ENCODE data around the gene IWS1. TPM values are rescaled to one million over a fixed set of nuclear protein-coding genes. Genes with fewer than 3 reads are reported as not detected.

Gene IWS1
- total and polyA plus RNA-seq, 2 experiments from 2014 or later = 32.4 to 42.4 TPM

DNA sequence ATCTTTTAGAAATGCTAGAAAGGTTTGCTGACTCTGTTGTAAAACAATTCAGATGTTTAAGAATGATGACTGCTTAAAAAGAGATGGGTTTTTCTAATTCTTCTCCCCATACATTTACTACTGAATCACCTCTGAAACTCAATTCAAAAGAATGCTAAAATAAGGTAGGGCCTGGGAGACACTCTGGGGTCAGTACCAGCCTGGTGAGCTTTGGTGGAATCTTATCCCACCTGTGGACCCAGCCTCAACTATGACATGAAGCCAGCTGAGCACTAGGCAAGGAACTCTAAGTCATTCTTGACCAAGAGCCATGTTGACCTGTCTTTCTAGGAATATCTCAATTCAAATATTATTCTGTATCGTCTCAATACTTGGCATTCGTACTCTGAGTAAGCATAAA lies 44.3 kb downstream of the IWS1 start:
- Histone ChIP-seq H3K27me3 (replicated peaks; ENCODE audit: insufficient read depth) (no peaks in the 10 kb centered on the region), H3K36me3 (ENCODE audit: low read depth) (peaks cover 36% of the 10 kb centered on the region), H3K4me3 (no peak overlapping the region), H3K9ac (no peak overlapping the region), H4K20me1 (ENCODE audit: insufficient read depth) (no peaks in the 10 kb centered on the region), H3K4me1 (ENCODE audit: insufficient read depth) (peaks cover 14% of the 10 kb centered on the region), H3K27ac (no peak overlapping the region), H3K9me3 (ENCODE audit: low read depth) (no peaks in the 10 kb centered on the region), H3K79me2 (ENCODE audit: insufficient read depth) (no peaks in the 10 kb centered on the region), H2AFZ (no peak overlapping the region), H3K9me2 (ENCODE audit: insufficient read depth) (no peaks in the 10 kb centered on the region), H3K4me2 (ENCODE audit: unreplicated experiment) (no peak overlapping the region), H3F3A (ENCODE audit: insufficient read depth) (peaks cover 19% of the 10 kb centered on the region; the same call in 1 of the 2 replicates)
- in situ Hi-C loops (cut with MboI) = no loop called here
- TF ChIP-seq EZH2 (IDR thresholded peaks at IDR 0.05; ENCODE audit: insufficient read depth, poor library complexity, severe bottlenecking) (no peak), EZH2phosphoT487 (IDR thresholded peaks at IDR 0.05; ENCODE audit: insufficient read depth, low read depth) (no peak)
- WGBS, 2 experiments (ENCODE audit: low coverage in 1 of 2, low lambda C conversion rate in 2 of 2, missing lambda C conversion rate in 2 of 2) = 82 to 89% methylated on average over 2 of the region's 2 CpGs
- DNase-seq = no peak

DNA sequence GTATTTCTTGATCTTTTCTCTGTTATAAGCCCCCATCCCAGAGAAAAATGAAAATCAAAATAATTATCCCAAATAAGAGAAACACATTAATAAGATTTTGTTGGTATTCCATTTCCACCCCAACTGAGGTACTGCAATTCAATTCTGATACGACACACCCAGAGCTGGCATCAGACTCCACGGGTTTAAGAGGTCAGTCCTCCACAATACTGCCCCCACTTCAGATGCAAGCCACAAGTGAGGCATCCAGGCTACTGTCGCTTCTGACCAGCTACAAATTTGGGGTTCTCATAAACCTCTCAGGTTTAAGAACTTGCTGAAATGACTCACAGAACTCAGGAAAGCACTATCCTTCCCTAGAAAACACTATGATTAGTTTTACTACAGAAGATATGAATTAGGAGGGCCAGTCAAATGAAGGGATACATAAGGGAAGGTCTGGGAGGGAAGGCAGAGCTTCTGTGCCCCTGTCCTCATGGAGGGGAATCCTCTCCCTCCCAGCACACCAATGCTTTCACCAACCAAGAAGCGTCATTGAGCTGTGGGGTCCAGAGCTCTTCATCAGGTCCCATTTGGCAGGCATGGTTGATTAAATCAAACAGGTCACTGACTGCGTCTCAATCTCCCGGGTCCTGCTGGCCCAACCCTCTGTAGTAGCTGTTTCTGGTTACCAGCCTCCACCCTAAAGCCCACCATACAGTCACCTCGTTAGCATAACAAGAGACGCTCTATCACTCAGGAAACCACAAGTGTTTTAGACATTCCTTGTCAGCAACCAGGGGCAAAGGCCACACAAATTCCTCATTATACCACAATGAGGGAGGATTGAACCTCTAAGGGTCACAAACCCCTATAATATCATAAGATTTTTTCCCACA lies 46.2 kb downstream of the IWS1 start:
- Histone ChIP-seq H3K4me3 (no peak overlapping the region), H2AFZ (no peak overlapping the region), H3K9me3 (ENCODE audit: low read depth) (no peaks in the 10 kb centered on the region), H3F3A (ENCODE audit: insufficient read depth) (0 out of 2 replicates have a peak, but pooled peaks cover 6% of the 10 kb centered on the region), H3K27me3 (replicated peaks; ENCODE audit: insufficient read depth) (no peaks in the 10 kb centered on the region), H3K27ac (no peak overlapping the region), H3K9me2 (ENCODE audit: insufficient read depth) (no peaks in the 10 kb centered on the region), H3K4me1 (ENCODE audit: insufficient read depth) (no peaks in the 10 kb centered on the region), H3K36me3 (ENCODE audit: low read depth) (peaks cover 30% of the 10 kb centered on the region), H3K4me2 (ENCODE audit: unreplicated experiment) (no peak overlapping the region), H3K9ac (no peak overlapping the region), H3K79me2 (ENCODE audit: insufficient read depth) (0 out of 2 replicates have a peak, but pooled peaks cover 2% of the 10 kb centered on the region), H4K20me1 (ENCODE audit: insufficient read depth) (no peaks in the 10 kb centered on the region)
- WGBS, 2 experiments (ENCODE audit: low coverage in 1 of 2, low lambda C conversion rate in 2 of 2, missing lambda C conversion rate in 2 of 2) = 66 to 73% methylated on average over 8 of the region's 8 CpGs
- TF ChIP-seq EZH2phosphoT487 (IDR thresholded peaks at IDR 0.05; ENCODE audit: insufficient read depth, low read depth) = no peak
- TF ChIP-seq EZH2 (IDR thresholded peaks at IDR 0.05; ENCODE audit: insufficient read depth, poor library complexity, severe bottlenecking) = no peak
- DNase-seq = no peak
- in situ Hi-C loops (cut with MboI) = no loop called here

DNA sequence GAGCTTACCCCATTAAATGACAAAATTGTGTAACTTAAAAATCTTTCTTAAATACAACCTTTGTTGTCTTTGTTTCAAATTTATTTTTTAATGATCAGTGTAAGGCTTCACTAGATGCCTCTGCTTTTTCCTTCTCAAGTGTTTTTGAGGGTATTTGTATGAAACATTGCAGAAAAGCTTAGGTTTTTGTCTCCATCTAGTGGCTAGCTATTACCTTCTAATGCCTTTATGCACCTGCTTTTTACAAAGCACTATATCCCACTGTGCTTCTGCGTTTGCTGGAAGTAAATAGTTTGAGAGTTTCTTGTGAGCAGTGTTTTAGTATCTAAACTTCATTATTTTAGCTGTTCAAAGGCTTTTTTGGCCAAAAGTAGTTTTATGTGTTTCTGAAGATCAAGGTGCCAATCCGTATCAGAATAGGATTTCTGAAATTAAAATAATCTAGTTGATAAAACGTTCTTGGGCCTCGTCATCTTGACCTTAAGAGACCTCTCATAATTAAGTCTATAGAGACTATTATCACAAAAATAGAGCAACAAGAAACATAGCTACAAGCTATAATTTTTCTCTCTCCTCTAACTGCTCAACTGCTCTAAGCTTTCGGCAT lies 47.0 kb downstream of the IWS1 start:
- 55 to 58% methylated on average over 5 of the region's 5 CpGs for WGBS, 2 experiments (ENCODE audit: low coverage in 1 of 2, low lambda C conversion rate in 2 of 2, missing lambda C conversion rate in 2 of 2)
- H3K27ac ChIP-seq = no peak overlapping the region
- in situ Hi-C loops (cut with MboI) = no loop called here

DNA sequence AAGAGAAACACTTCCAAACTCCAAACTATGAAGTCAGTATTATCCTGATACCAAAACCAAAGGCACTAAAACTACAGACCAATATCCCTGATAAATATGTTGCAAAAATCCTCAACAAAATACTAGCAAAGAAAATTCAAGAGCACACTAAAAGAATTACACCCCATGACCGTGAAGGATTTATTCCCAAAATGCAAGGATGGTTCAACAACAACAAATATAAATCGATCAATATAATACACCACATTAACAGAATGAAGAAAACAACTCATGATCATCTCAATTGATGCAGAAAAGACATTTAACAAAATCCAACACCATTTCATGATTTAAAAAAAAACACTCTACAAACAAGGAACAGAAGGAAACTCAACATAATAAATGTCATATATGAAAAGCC lies 50.5 kb downstream of the IWS1 start:
- Histone ChIP-seq H3K4me2 (ENCODE audit: unreplicated experiment) (no peak overlapping the region), H3K79me2 (ENCODE audit: insufficient read depth) (0 out of 2 replicates have a peak, but pooled peaks cover 8% of the 10 kb centered on the region), H3K27me3 (replicated peaks; ENCODE audit: insufficient read depth) (no peaks in the 10 kb centered on the region), H2AFZ (no peak overlapping the region), H3F3A (ENCODE audit: insufficient read depth) (0 out of 2 replicates have a peak, but pooled peaks cover 6% of the 10 kb centered on the region), H3K4me1 (ENCODE audit: insufficient read depth) (no peaks in the 10 kb centered on the region), H3K9me3 (ENCODE audit: low read depth) (no peaks in the 10 kb centered on the region), H3K36me3 (ENCODE audit: low read depth) (peaks cover 17% of the 10 kb centered on the region), H3K9ac (no peak overlapping the region), H3K27ac (no peak overlapping the region), H3K4me3 (no peak overlapping the region), H4K20me1 (ENCODE audit: insufficient read depth) (no peaks in the 10 kb centered on the region), H3K9me2 (ENCODE audit: insufficient read depth) (no peaks in the 10 kb centered on the region)
- no peak for DNase-seq
- in situ Hi-C loops (cut with MboI) = no loop called here
- TF ChIP-seq EZH2phosphoT487 (IDR thresholded peaks at IDR 0.05; ENCODE audit: insufficient read depth, low read depth) (no peak), EZH2 (IDR thresholded peaks at IDR 0.05; ENCODE audit: insufficient read depth, poor library complexity, severe bottlenecking) (no peak)
- WGBS, 2 experiments (ENCODE audit: low coverage in 1 of 2, low lambda C conversion rate in 2 of 2, missing lambda C conversion rate in 2 of 2) = 73 to 79% methylated on average over 2 of the region's 2 CpGs

More for the DNA sequence above, 47.0 kb downstream of the IWS1 start:
- Histone ChIP-seq H3K9ac (no peak overlapping the region), H3K4me1 (ENCODE audit: insufficient read depth) (no peaks in the 10 kb centered on the region), H3F3A (ENCODE audit: insufficient read depth) (0 out of 2 replicates have a peak, but pooled peaks cover 6% of the 10 kb centered on the region), H4K20me1 (ENCODE audit: insufficient read depth) (no peaks in the 10 kb centered on the region), H3K79me2 (ENCODE audit: insufficient read depth) (0 out of 2 replicates have a peak, but pooled peaks cover 8% of the 10 kb centered on the region), H3K4me3 (no peak overlapping the region), H3K4me2 (ENCODE audit: unreplicated experiment) (no peak overlapping the region), H3K36me3 (ENCODE audit: low read depth) (peaks cover 30% of the 10 kb centered on the region), H3K27me3 (replicated peaks; ENCODE audit: insufficient read depth) (no peaks in the 10 kb centered on the region), H3K9me2 (ENCODE audit: insufficient read depth) (no peaks in the 10 kb centered on the region), H3K9me3 (ENCODE audit: low read depth) (no peaks in the 10 kb centered on the region), H2AFZ (no peak overlapping the region)
- no peak for TF ChIP-seq EZH2 (IDR thresholded peaks at IDR 0.05; ENCODE audit: insufficient read depth, poor library complexity, severe bottlenecking)
- TF ChIP-seq EZH2phosphoT487 (IDR thresholded peaks at IDR 0.05; ENCODE audit: insufficient read depth, low read depth) = no peak
- DNase-seq = peak; percentile 76
